GM11168 (cell line): ENCODE results near the gene CYRIA.

ENCODE experiments used
- in situ Hi-C: fragments of 300-500 bp; cut with MboI; formaldehyde crosslinking; loops from one replicate; pipeline ENCODE4 v1.12.0; 2022; ENCODE audit warnings: low sequenced_read_pairs; ENCODE audit not compliant: unreplicated experiment

Gene CYRIA

DNA sequence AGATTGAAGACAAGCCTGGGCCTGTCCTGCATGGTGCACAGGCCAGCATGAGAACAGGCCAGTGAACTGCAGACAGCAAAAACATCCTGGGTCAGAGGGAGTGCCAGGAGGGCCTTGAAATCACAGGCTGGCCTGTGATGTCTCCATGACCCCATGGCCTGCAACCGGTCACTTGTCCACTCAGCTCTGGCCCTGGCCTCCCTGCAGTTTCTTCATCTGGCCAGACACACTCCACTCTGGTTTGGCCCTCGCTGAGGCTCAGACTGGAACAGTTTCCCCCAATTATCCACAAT lies 12.6 kb downstream of the CYRIA start:
- in situ Hi-C loops, result no loop called here

- in situ Hi-C loops, result no loop called here
Measured at GRCh38 chr2:16652296-16653082, 13.1 kb downstream of the CYRIA start.

- in situ Hi-C loops, result no loop called here
Measured at GRCh38 chr2:16650287-16651249, 15.1 kb downstream of the CYRIA start.

GRCh38 chr2:16649353-16650286 lies 16.0 kb downstream of the CYRIA start:
- in situ Hi-C loops, result no loop called here

DNA sequence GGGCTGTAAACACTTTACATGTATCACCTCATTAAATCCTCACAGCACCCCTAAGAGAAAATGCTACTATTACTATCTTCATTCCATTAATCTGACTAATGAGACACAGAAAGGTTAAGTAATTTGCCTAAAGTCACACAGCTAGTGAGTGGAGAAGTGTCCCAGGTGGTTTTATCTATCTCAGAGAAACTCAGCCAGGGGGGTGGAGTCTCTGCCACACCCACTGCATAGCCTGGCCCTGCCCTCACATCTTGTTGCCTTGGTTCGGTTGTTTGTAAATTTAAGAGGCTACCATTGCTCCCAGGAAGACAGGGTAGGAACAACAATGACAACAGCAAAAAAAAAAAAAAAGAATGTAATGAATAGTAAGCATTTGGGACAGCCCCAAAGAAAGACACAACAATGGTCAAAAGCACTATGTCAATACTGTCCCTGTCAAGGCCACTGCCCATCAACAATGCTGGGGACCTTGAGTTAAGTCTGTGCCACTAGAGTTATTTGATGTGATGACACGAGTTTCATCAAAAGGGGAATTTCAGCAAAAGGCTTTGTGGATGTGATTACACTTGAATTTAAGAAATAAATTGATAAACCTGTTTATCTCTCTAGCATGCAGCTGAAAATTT lies 17.5 kb downstream of the CYRIA start:
- in situ Hi-C loops, result no loop called here

GRCh38 chr2:16645775-16646559 lies 19.7 kb downstream of the CYRIA start:
- in situ Hi-C loops, result no loop called here

DNA sequence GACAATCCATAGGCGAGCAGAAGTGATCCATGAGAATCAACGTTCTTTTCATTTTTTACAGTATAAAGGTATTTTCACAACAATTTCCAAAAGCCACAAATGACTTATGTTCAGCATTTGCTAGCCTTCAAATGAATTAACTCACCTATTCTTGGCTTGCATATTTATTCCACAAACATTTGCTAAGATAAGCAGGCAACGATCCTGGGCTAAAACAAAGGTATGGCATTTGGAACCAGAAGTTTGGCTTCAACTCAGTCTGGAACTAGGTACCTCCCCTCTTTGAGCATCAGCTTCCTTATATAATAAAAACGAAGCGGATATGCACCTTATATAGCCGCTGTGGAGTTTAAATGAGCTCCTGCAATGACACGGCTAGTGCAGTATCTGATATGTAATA lies 20.5 kb downstream of the CYRIA start:
- in situ Hi-C loops, result no loop called here

- in situ Hi-C loops, result no loop called here
Measured at GRCh38 chr2:16644221-16644925, 21.3 kb downstream of the CYRIA start.

GRCh38 chr2:16643099-16643498 lies 22.5 kb downstream of the CYRIA start:
- in situ Hi-C loops, result no loop called here

DNA sequence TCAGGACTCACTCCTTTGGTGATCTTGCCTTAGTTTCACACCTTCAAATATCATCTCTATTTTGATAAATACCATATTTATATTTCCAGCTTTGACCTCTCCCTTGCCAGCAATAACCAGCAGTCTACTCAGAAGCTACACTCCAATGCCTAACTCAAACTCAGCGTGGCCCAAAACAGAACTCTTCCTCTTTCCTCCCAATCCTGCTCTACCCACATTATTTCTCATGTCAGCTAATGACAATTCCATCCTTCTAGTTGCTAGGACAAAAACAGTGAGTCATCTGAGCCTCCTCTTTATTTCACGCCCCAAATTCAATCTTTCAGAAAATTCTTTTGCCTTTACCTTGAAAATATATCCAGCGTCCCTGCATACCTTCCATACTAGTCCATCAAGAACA lies 23.5 kb downstream of the CYRIA start:
- in situ Hi-C loops, result no loop called here

DNA sequence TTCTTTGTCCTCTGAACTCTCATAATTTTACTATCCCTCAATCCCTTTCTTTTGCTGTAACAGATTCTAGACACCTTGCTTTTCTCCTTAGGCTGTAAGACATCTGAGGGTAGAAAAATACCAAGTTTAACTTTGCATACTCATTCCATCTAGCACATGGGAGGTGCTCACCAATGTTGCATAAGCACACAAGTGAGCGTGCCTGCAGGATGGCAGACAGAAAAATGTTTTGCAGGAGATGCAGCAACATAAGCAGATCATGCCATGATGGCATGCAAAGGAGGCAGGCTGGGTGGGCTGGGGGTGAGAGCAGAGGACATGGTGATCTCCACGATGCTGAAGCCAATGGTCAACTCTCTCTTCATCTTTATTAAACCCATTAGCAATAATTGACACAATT lies 24.1 kb downstream of the CYRIA start:
- in situ Hi-C loops, result no loop called here

GRCh38 chr2:16640867-16641266 lies 24.8 kb downstream of the CYRIA start:
- in situ Hi-C loops, result no loop called here

DNA sequence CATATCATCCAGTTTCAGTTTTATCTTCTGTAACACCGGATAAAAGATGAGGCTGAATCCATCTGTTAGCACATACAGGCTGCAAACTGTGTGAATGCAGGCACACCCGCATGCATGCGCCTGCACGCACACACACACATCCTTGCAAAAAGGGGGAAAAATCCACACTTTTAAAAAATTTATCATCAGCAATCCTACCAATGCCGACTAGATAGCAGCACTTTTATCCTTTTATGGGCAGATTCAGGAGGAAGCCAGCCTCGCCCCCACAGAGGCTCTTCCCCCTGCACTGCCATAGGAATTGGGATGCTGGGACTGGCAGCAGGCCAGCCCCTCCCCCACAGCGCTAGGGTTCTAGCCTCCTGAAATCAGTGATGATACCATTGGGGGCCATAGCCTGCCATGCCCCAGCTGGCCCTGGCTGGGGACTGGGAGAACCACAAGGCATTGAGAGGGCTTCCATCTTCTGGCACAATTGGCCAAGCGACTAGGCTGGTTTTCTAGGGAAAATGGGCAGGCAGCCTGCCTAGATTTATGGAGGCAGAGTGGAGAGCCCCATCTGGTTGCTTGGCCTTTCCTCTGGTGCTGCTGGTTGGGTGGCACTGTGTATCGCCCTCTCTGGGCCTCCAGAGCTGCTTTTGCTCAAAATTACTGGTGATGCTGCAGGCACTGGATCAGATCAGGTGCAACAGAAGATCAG lies 25.5 kb downstream of the CYRIA start:
- in situ Hi-C loops, result no loop called here

- in situ Hi-C loops, result no loop called here
Measured at GRCh38 chr2:16639431-16639830, 26.2 kb downstream of the CYRIA start.

- in situ Hi-C loops, result no loop called here
Measured at GRCh38 chr2:16638946-16639345, 26.7 kb downstream of the CYRIA start.

- in situ Hi-C loops, result no loop called here
Measured at GRCh38 chr2:16637304-16637703, 28.3 kb downstream of the CYRIA start.

GRCh38 chr2:16635791-16636699 lies 29.6 kb downstream of the CYRIA start:
- in situ Hi-C loops, result no loop called here
